Loucy (cell line): ENCODE measurements around the gene IFIT1B.

Experiments
- H2AFZ ChIP-seq: fragments of 200-600 bp; sonication (generic); 2 replicates; pipeline ENCODE4 v1.6.0; 2016; ENCODE audit warnings: antibody characterized with exemption, mild to moderate bottlenecking, low read length, moderate library complexity
- H3F3A ChIP-seq: fragments of 200-600 bp; 2 replicates; pipeline ENCODE4 v1.6.0; 2016; ENCODE audit warnings: antibody characterized with exemption, low read depth, mild to moderate bottlenecking
- H3K27me3 ChIP-seq: fragments of 200-600 bp; sonication (generic); 2 replicates; pipeline ENCODE4 v1.6.1; 2014; ENCODE audit warnings: low read length, mild to moderate bottlenecking; ENCODE audit not compliant: insufficient read depth, poor library complexity, severe bottlenecking
- H3K36me3 ChIP-seq: fragments of 200-600 bp; sonication (generic); 2 replicates; pipeline ENCODE4 v1.6.1; 2016; ENCODE audit warnings: low read length; ENCODE audit not compliant: insufficient read depth
- H3K4me1 ChIP-seq: fragments of 200-600 bp; sonication (generic); 2 replicates; pipeline ENCODE4 v1.5.1; 2014; ENCODE audit warnings: low read length, mild to moderate bottlenecking; ENCODE audit not compliant: insufficient read depth, poor library complexity, severe bottlenecking
- H3K4me2 ChIP-seq: fragments of 200-600 bp; sonication (generic); 2 replicates; pipeline ENCODE4 v1.6.0; 2014; ENCODE audit warnings: antibody characterized with exemption, low read length, low read depth, mild to moderate bottlenecking; ENCODE audit not compliant: poor library complexity, severe bottlenecking
- H3K4me3 ChIP-seq: fragments of 200-600 bp; sonication (generic); 2 replicates; pipeline ENCODE4 v1.5.1; 2014; ENCODE audit warnings: low read length, mild to moderate bottlenecking, mixed read lengths; ENCODE audit not compliant: poor library complexity, severe bottlenecking
- H3K79me2 ChIP-seq: fragments of 200-600 bp; sonication (generic); 2 replicates; pipeline ENCODE4 v1.6.1; 2014; ENCODE audit warnings: low read length; ENCODE audit not compliant: insufficient read depth
- H3K9ac ChIP-seq: fragments of 200-600 bp; sonication (generic); 2 replicates; pipeline ENCODE4 v1.6.0; 2014; ENCODE audit warnings: mild to moderate bottlenecking, low read depth, low read length, moderate library complexity; ENCODE audit not compliant: poor library complexity, severe bottlenecking
- H3K9me2 ChIP-seq: fragments of 200-600 bp; sonication (generic); replicated peaks from 2 replicates; pipeline ENCODE4 v1.6.1; 2016; ENCODE audit warnings: low read depth, low read length, mixed read lengths
- H3K9me3 ChIP-seq: fragments of 200-600 bp; sonication (generic); 2 replicates; pipeline ENCODE4 v1.6.1; 2014; ENCODE audit warnings: mild to moderate bottlenecking, antibody characterized with exemption, low read length, low read depth; ENCODE audit not compliant: insufficient read depth
- H4K20me1 ChIP-seq: fragments of 200-600 bp; sonication (generic); 2 replicates; pipeline ENCODE4 v1.6.0; 2014; ENCODE audit warnings: antibody characterized with exemption, low read length, mild to moderate bottlenecking; ENCODE audit not compliant: insufficient read depth, poor library complexity, severe bottlenecking
- EZH2phosphoT487 ChIP-seq: fragments of 200-600 bp; IDR thresholded peaks from 2 replicates; pipeline ENCODE4 v1.6.1; 2018; ENCODE audit warnings: antibody characterized with exemption, mild to moderate bottlenecking, moderate library complexity, borderline replicate concordance
- TF ChIP-seq, protein P1 (sequence below): fragments of 200-600 bp; sonication (generic); conservative IDR thresholded peaks from 2 replicates; pipeline ENCODE4 v1.5.1; 2014; ENCODE audit warnings: mild to moderate bottlenecking, antibody characterized with exemption, low read length

The IFIT1B gene

DNA sequence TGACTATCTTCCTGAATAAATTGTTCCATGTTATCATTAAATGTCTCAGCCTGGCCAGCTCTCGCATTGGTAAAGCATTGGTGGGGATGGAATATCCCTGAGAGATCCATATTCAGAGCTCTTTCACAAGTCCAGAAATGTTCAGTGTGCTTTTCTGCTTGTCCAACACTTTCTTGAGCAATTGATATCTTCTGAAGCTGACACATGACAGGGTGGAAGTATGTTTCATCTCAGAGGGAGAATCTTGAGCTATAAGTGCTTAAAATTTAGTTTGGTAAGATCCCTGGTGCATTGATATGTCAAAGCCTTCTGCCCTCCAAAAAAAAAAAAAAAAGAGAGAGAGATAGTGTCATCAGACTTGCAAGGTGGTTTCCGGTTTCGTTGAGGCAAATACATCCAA is 42.6 kb upstream of the IFIT1B start:
- Histone ChIP-seq H3K4me1 (peaks cover 30% of the 10 kb centered on the region), H3K36me3 (no peaks in the 10 kb centered on the region)

DNA sequence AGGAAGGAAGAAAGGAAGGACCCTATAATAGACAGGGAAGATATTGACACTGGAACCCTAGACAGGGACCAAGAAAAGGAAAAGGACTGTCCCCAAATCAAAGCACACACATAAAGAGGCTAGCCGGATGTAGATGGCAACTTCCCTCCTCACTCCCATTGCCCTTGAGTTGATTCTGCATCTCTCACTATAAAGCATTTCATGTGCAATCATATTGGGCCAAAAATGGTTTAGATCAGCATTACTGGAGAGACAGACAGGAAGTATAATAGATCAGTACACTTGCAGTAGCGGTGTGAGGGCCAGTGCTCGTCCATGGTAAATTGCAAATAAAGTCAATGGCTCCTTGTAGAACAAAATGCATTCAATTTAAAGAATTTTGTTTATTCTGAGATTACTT is 41.6 kb upstream of the IFIT1B start:
- H2AFZ ChIP-seq: no peak overlapping the region
- no peaks in the 10 kb centered on the region for H4K20me1 ChIP-seq
- H3K4me3 ChIP-seq: no peak overlapping the region
- TF ChIP-seq, protein P1, sequence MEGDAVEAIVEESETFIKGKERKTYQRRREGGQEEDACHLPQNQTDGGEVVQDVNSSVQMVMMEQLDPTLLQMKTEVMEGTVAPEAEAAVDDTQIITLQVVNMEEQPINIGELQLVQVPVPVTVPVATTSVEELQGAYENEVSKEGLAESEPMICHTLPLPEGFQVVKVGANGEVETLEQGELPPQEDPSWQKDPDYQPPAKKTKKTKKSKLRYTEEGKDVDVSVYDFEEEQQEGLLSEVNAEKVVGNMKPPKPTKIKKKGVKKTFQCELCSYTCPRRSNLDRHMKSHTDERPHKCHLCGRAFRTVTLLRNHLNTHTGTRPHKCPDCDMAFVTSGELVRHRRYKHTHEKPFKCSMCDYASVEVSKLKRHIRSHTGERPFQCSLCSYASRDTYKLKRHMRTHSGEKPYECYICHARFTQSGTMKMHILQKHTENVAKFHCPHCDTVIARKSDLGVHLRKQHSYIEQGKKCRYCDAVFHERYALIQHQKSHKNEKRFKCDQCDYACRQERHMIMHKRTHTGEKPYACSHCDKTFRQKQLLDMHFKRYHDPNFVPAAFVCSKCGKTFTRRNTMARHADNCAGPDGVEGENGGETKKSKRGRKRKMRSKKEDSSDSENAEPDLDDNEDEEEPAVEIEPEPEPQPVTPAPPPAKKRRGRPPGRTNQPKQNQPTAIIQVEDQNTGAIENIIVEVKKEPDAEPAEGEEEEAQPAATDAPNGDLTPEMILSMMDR: no peak
- no peak for TF ChIP-seq EZH2phosphoT487
- no peaks in the 10 kb centered on the region for H3K9me2 ChIP-seq
- H3K4me1 ChIP-seq: peaks cover 25% of the 10 kb centered on the region
- no peaks in the 10 kb centered on the region for H3F3A ChIP-seq
- no peaks in the 10 kb centered on the region for H3K27me3 ChIP-seq
- no peaks in the 10 kb centered on the region for H3K36me3 ChIP-seq
- H3K9ac ChIP-seq: no peak overlapping the region
- no peaks in the 10 kb centered on the region for H3K79me2 ChIP-seq
- H3K9me3 ChIP-seq: no peaks in the 10 kb centered on the region
- H3K4me2 ChIP-seq: no peak overlapping the region

More for the DNA sequence above, 42.6 kb upstream of the IFIT1B start:
- H3K27me3 ChIP-seq: no peaks in the 10 kb centered on the region
- H3F3A ChIP-seq: no peaks in the 10 kb centered on the region
- no peaks in the 10 kb centered on the region for H3K9me3 ChIP-seq
- no peaks in the 10 kb centered on the region for H3K9me2 ChIP-seq
- no peak overlapping the region for H3K4me3 ChIP-seq
- H3K9ac ChIP-seq: no peak overlapping the region
- H3K4me2 ChIP-seq: no peak overlapping the region
- TF ChIP-seq, protein P1: no peak
- no peak for TF ChIP-seq EZH2phosphoT487
- no peaks in the 10 kb centered on the region for H4K20me1 ChIP-seq
- no peaks in the 10 kb centered on the region for H3K79me2 ChIP-seq
- no peak overlapping the region for H2AFZ ChIP-seq

DNA sequence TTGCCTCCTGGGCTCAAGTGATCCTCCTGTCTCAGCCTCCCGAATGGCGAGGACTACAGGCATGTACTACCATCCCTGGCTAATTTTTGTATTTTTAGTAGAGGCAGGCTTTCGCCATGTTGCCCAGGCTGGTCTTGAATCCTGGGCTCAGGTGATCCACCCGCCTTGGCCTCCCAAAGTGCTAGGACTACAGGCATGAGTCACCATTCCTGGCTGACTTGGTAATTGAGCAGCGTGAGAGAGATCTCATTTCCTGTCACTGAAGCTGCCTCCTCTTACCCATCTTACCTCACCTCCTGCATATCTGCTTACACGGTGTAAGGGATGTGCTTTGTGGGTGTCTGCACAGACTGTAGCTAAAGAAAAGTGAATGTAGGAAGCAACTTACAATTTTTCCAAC is 40.4 kb upstream of the IFIT1B start:
- Histone ChIP-seq H4K20me1 (no peaks in the 10 kb centered on the region), H3K36me3 (no peaks in the 10 kb centered on the region), H3F3A (no peaks in the 10 kb centered on the region), H3K9me2 (no peaks in the 10 kb centered on the region), H3K4me1 (peaks cover 18% of the 10 kb centered on the region), H3K27me3 (no peaks in the 10 kb centered on the region), H2AFZ (no peak overlapping the region), H3K4me3 (no peak overlapping the region), H3K9me3 (no peaks in the 10 kb centered on the region), H3K79me2 (no peaks in the 10 kb centered on the region), H3K9ac (no peak overlapping the region), H3K4me2 (no peak overlapping the region)
- TF ChIP-seq EZH2phosphoT487: no peak
- TF ChIP-seq, protein P1: no peak
